GM21381 (cell line): Measurements from ENCODE around the gene ZBTB46.

Experiments used
- ATAC-seq: cut with Tn5 transposase; IDR thresholded peaks from one replicate; pipeline ENCODE4 v1.9.1; 2021; ENCODE audit warnings: mild to moderate bottlenecking, moderate library complexity; ENCODE audit not compliant: unreplicated experiment

Gene ZBTB46

DNA sequence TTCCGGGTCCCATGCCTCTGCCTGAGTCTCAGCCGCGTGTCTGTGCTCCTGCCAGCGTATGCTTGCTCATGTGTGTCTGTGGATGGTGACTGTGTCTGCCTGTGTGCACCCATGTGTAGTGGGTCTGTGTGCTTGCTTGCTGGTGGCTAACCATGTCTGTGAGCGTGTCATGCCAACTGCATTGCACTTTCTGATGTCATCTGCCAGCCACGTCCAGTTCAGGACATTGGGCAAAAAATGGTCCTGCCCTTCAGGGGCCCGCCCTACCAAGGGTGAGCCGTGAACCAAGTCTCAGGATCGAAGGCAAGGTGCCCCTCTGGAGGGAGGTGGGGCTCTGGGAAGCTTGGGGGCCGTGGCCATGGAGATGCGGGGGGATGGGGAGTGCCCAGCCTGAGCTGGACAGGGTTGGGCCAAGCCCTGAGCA is 9.4 kb upstream of the ZBTB46 start:
- no peak for ATAC-seq

GRCh38 chr20:63839620-63840019 is 8.6 kb upstream of the ZBTB46 start:
- no peak for ATAC-seq

- no peak for ATAC-seq
Measured at GRCh38 chr20:63837479-63837878, 6.4 kb upstream of the ZBTB46 start.

DNA sequence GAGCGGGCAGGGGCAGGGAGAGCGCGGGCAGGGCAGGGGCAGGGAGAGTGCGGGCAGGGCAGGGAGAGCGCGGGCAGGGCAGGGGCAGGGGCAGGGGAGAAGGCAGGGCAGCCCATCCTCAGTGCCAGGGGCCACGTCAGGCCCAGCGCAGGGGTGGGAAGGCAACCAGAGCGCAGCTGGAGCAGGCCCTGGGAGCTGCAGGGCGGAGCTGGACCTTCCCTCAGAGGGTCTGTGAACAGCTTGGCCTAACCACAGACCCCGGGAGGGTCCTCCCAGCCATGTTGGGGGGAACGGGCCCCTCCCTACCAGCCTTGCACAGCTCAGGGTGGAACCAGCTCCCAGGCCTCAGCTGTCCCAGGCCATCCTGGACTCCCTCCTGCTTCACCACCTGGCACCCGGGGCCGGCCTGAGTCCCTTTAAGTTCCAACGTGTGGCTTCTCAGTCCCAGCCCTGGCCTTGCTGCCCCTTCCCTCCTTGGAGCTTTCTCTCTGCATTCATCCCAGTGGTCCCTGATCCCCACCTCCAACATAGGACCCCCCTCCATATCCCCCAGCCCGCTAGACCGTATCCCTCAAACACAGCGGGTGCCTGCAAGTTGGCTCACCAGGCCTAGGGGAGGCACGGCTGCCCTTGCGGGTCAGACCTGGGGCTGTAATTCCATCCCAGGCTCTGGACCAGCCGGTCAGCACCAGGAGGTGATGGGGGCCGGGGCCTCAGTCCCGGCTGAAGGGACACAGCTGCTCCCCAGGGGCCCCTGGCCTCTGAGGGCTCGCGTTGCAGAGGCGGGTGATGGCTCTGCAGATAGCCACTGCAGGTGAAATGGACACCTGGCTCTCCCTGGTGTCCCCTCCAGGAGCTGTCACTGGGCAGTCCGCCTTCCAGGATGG is 5.6 kb upstream of the ZBTB46 start:
- no peak for ATAC-seq

- ATAC-seq, result no peak
Measured at GRCh38 chr20:63835021-63835858, 4.2 kb upstream of the ZBTB46 start.

DNA sequence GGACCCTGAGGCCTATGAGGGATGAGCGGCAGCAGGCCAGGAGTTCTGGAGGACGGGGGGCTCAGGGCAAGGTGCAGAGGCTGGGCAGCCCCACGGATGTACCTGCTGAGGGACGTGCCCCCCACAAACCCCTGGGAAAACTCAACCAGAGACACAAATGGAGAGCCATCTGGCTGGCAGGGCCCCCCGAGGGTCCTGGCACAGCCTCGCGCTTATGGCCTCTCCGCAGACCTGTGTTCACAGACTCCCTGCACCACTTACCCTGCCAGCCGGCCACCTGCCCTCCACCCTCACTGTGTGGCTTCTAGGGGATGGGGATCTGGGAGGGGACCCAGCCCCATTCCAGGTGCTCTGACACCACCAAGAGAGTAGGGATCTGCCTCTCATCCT is 3.4 kb upstream of the ZBTB46 start:
- no peak for ATAC-seq

DNA sequence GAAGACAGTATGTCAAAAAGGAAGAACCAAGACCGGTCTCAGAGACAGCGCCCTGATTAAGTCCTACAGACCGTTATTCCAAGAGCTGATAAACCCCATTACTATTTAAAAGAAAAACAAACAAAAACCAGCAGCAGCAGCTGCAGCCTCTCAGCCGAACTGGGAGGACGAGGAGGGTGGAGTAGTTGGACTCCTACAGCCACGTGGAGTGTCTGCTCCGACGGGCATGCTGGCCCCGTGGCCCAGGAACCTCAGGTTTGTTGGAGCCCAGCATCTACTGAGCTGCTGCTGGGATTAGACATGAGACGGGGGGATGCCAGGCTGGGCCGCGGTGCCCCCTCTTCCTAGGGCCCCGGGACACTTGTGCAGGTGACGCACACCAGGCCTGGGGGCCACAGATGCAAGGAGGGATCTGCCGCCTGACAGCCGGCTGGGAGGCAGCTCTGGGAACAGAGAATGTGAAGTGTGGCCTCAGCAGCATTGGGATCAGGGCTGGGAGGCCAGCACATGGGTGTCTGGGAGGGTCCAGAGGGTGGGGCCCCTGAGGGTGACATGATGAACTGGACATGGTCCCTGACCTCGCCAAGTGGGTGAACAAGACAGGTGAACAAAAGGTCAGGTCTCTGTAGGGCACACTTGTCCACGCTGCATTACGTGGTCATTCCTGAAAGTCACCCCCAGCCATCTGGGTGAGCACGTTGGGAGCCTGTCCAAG is 2.9 kb upstream of the ZBTB46 start:
- ATAC-seq, result no peak

- ATAC-seq, result no peak
Measured at GRCh38 chr20:63831993-63832686, 1.1 kb upstream of the ZBTB46 start.

- ATAC-seq, result no peak
Measured at GRCh38 chr20:63831646-63831992, 555 bp upstream of the ZBTB46 start.

GRCh38 chr20:63829945-63830835 is 874 bp downstream of the ZBTB46 start:
- no peak for ATAC-seq

DNA sequence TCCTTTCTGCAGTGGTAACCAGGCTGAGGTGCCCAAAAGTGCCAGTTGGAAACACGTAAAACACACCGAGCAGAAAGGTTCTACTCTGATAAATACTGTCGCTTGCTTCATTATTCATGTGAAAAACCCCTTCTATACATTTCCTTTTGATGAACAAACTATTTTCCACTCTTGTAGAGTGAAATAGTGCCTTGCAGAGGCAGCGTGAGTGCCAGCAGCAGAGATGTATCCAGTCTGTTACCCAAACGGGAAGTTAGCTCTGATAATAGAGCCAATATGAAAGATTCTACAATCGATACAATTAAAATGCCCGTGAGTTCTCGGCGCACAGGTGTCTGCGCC is 1.5 kb downstream of the ZBTB46 start:
- ATAC-seq, result no peak

DNA sequence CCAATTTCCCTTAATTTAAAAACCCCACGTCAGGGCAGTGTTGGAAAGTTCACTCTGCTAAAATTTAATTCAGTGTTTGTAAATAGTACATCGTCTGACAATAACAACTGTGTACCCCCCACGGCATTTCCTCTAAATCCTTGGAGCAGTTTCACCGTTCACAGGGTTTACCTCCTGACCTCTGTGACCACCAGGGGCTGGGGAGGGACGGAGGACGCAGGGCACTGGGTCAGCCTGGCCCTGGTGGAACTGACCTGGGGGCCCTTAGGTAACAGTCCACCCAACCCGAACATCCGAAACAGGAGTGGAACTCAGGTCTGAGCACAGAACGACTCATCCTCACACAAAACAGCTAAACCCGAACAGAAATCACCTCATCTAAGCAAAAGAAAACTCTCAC is 2.1 kb downstream of the ZBTB46 start:
- ATAC-seq, result no peak

- no peak for ATAC-seq
Measured at GRCh38 chr20:63828545-63828944, 2.5 kb downstream of the ZBTB46 start.

DNA sequence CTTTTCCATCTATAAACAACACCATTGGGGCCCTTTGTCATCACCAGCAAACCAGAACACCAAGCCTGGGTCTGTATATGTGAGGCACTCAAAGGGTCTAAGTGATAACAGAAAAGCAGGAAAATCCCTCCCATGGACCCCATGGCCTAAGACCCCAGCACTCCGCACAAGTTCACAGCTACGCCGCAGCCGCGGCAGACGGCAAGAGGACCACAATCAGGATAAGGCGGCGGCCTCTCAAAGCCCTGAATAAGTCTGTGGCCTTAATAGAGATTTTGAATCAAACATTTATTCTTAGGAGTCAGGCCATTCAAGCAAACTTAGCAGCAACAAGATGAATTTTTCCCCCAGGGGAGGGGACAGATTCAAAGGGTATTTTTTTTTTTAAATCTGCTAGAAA is 2.9 kb downstream of the ZBTB46 start:
- ATAC-seq, result no peak

DNA sequence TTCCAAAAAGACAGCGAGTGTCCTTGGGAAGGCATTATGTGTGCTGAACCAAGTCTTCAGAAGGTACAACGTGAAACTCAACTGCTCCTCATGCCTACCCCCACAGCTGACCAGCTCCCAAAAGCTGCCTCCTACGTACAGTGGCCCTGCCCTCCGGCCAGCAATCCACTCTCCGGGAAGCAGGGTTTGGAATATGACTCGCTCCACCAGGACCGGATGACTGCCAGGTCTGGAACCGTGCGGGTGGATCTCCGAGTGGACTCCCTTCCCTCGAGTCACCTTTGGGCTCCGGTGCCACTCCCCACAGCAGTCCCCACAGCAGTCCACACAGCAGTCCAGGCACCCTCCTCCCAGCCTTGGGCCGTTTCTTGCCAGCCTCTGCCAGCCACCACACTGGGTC is 4.3 kb downstream of the ZBTB46 start:
- ATAC-seq, result no peak

DNA sequence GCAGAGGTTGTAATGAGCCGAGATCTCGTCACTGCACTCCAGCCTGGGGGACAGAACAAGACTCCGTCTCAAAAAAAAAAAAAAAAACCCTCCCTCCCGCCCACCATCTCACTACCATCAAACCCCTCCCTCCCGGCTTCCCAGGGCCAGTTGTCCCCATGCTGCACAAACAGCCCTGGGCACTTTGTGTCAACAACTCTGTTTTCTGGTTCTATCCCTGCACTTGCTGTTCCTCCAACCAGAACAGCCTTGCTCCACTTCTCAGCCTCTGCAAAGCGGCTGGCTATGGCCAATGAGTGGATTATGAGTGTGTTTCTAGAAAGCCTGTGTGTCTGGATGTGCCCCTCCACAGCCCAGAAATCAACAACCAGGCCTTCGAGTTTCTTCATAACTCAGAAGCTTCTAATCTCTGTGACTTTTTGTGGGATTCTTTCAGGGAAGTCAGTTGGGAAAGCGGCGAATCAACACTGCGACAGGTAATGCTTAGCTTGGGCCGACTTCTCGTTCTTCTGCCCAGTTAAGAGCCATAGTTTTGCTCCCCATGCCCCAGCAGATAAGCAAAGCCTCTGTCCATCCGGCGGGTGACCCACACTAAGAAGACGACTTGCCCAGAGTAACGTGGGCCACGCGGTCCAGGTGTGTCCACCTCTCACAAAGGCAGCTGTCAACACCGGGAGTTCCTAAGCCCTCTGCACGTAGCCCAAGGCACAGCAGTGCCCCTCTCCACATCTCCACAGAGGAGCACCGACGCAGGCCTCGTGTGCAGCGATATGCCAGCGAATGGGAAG is 5.5 kb downstream of the ZBTB46 start:
- no peak for ATAC-seq

DNA sequence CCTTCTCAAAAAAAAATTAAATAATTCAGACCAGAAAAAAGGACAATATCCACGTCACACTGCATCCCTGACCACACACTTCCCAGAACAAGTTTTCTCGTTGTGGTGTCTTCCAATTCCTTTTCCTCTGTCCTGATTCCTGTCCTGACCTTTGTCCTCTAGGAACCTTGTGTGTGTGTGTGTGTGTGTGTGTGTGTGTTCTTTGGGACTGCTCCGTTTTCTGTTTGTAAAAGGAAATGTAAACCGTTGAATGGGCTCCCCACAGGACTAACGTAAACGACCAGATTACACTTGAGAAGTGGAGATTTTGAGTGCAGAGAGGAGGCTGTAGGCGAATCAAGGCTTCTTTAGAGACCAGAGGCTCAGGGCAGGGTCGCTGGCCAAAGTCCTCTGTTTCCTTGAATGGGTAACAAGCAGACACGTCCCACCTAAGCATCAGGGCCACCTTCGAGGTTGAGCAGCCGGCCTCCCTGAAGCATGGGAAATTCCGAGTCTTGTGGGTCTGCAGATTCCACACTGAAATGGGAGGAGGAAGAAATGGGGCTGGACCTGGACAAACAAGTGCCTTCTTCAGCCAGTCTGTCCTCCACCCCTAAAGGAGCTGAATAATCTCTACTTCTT is 7.3 kb downstream of the ZBTB46 start:
- no peak for ATAC-seq

GRCh38 chr20:63822276-63822696 is 8.8 kb downstream of the ZBTB46 start:
- no peak for ATAC-seq

DNA sequence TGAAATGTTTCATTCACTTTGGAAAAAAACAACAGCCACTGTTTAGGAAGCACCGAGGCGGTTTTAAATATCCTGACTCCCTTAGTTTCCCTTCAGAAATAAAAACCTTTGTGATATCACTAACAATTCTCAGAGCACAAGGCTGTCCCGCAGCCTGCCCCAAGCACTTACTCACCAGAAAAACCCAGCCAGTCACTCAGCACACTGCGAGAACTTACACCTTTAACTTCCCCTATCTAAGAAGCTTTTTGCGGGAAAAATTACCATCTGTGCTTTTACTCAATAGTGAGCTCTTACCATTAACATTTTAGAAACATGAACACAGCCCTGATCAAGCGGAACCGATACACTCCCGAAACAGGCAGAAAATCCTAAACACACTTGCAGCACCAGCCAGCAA is 9.3 kb downstream of the ZBTB46 start:
- no peak for ATAC-seq
